Natural killer cell (primary cell): ENCODE measurements around the gene SERPINA3. TPM values are rescaled to one million over a fixed set of nuclear protein-coding genes. Genes with fewer than 3 reads are reported as not detected.

Experiments
- ATAC-seq, 3 donors: fragments of 150-1000 bp in 2 of 3; fragments of 200-7000 bp in 1 of 3; cut with Tn5 transposase; 1 replicate in 1 of 3; 2 replicates in 2 of 3; pipeline ENCODE4 v1.10.0; 2021; ENCODE audit warnings: mild to moderate bottlenecking in 2 of 3, moderate library complexity in 2 of 3
- DNase-seq, 2 donors: peaks; one replicate each; pipeline versions ENCODE4 v3.0.0 to v3.0.0-alpha.2; 2013 to 2021; ENCODE audit warnings: mixed read lengths in 1 of 2
- H3K27ac ChIP-seq: one replicate; pipeline ENCODE4 v1.5.1; 2013; ENCODE audit warnings: mild to moderate bottlenecking, low read length
- H3K27me3 ChIP-seq: one replicate; pipeline ENCODE4 v1.6.1; 2013; ENCODE audit warnings: low read length; ENCODE audit not compliant: control insufficient read depth, insufficient read depth
- H3K36me3 ChIP-seq: one replicate; pipeline ENCODE4 v1.6.1; 2013; ENCODE audit warnings: low read length; ENCODE audit not compliant: control insufficient read depth, insufficient read depth
- H3K4me1 ChIP-seq: one replicate; pipeline ENCODE4 v1.6.1; 2013; ENCODE audit warnings: low read length; ENCODE audit not compliant: control insufficient read depth, insufficient read depth
- H3K4me3 ChIP-seq: one replicate; pipeline ENCODE4 v1.5.1; 2013; ENCODE audit warnings: low read length
- H3K9me3 ChIP-seq: one replicate; pipeline ENCODE4 v1.6.1; 2013; ENCODE audit warnings: low read length; ENCODE audit not compliant: control insufficient read depth, insufficient read depth
- H3K27ac Mint-ChIP-seq, 2 donors: one replicate each; pipeline ENCODE4 v1.8.0; 2022; ENCODE audit warnings: mild to moderate bottlenecking in 2 of 2, mixed read lengths in 2 of 2, moderate library complexity in 1 of 2
- H3K27me3 Mint-ChIP-seq, 2 donors: one replicate each; pipeline ENCODE4 v1.8.0; 2022; ENCODE audit warnings: low read depth in 2 of 2, mixed read lengths in 2 of 2
- H3K36me3 Mint-ChIP-seq: one replicate; pipeline ENCODE4 v1.8.0; 2022; ENCODE audit warnings: mixed read lengths
- H3K4me1 Mint-ChIP-seq, 2 donors: one replicate each; pipeline ENCODE4 v1.8.0; 2022; ENCODE audit warnings: mixed read lengths in 2 of 2
- H3K4me3 Mint-ChIP-seq: one replicate; pipeline ENCODE4 v1.8.0; 2022; ENCODE audit warnings: mild to moderate bottlenecking, moderate library complexity, mixed read lengths
- H3K9me3 Mint-ChIP-seq, 2 donors: one replicate each; pipeline ENCODE4 v1.8.0; 2022; ENCODE audit warnings: mixed read lengths in 2 of 2
- CTCF ChIP-seq: fragments of 200-600 bp; IDR thresholded peaks from one replicate; pipeline ENCODE4 v1.8.0; 2022; ENCODE audit warnings: antibody characterized with exemption
- WGBS: methylation state at CpG from one replicate; pipeline ENCODE4 v1.1.7; 2013; ENCODE audit warnings: missing lambda C conversion rate; ENCODE audit not compliant: insufficient coverage; 5-methylcytosine and 5-hydroxymethylcytosine counted together
- intact Hi-C: fragments of 100-400 bp; cut with micrococcal nuclease; formaldehyde crosslinking; loops from one replicate; pipeline ENCODE4 v1.14.2; 2022
- total RNA-seq, 4 donors: library from RNA; stranded (reverse); fragments of 120-200 nt in 1 of 4; gene quantifications; one replicate each; pipeline versions ENCODE4 v1.2.3 to v1.2.4, GENCODE V29; 2013 to 2022

The SERPINA3 gene
- total RNA-seq, 3 donors from 2014 or later (not counting 1 experiment from before 2014, with no cell fraction given): not detected

- Histone ChIP-seq H3K9me3 (no peaks in the 10 kb centered on the region), H3K4me1 (no peaks in the 10 kb centered on the region), H3K36me3 (no peaks in the 10 kb centered on the region), H3K4me3 (no peak overlapping the region), H3K27ac (no peak overlapping the region), H3K27me3 (no peaks in the 10 kb centered on the region)
- 83% methylated on average over 9 of the region's 9 CpGs for WGBS
- Mint-ChIP-seq H3K9me3 (no peaks in the 10 kb centered on the region), H3K27ac (no peak overlapping the region), H3K4me3 (no peak overlapping the region), H3K36me3 (no peaks in the 10 kb centered on the region), H3K27me3 (peaks cover 0 to 6% of the 10 kb centered on the region in 2 donors), H3K4me1 (no peaks in the 10 kb centered on the region)
- ATAC-seq: no peak
- intact Hi-C loops: no loop called here
- TF ChIP-seq CTCF: no peak
- DNase-seq: no peak
Measured at GRCh38 chr14:94596361-94596760, 15.8 kb upstream of the SERPINA3 start.

- Mint-ChIP-seq H3K9me3 (no peaks in the 10 kb centered on the region), H3K36me3 (no peaks in the 10 kb centered on the region), H3K4me3 (no peak overlapping the region), H3K4me1 (no peaks in the 10 kb centered on the region), H3K27ac (no peak overlapping the region), H3K27me3 (peaks cover 0 to 6% of the 10 kb centered on the region in 2 donors)
- no peak for ATAC-seq
- Histone ChIP-seq H3K9me3 (no peaks in the 10 kb centered on the region), H3K36me3 (no peaks in the 10 kb centered on the region), H3K27ac (no peak overlapping the region), H3K4me1 (no peaks in the 10 kb centered on the region), H3K4me3 (no peak overlapping the region), H3K27me3 (no peaks in the 10 kb centered on the region)
- WGBS: 91% methylated on average over 5 of the region's 5 CpGs
- no peak for TF ChIP-seq CTCF
- DNase-seq: no peak
- intact Hi-C loops: no loop called here
Measured at GRCh38 chr14:94597788-94598187, 14.4 kb upstream of the SERPINA3 start.

- no peaks in the 10 kb centered on the region for H3K4me1 Mint-ChIP-seq
- Histone ChIP-seq H3K36me3 (no peaks in the 10 kb centered on the region), H3K27me3 (no peaks in the 10 kb centered on the region), H3K9me3 (no peaks in the 10 kb centered on the region), H3K4me1 (no peaks in the 10 kb centered on the region), H3K27ac (no peak overlapping the region), H3K4me3 (no peak overlapping the region)
- no peak overlapping the region for H3K27ac Mint-ChIP-seq
- intact Hi-C loops: no loop called here
- H3K9me3 Mint-ChIP-seq: no peaks in the 10 kb centered on the region
- DNase-seq (no peak), ATAC-seq (no peak)
- H3K36me3 Mint-ChIP-seq: no peaks in the 10 kb centered on the region
- H3K27me3 Mint-ChIP-seq: peaks cover 0 to 6% of the 10 kb centered on the region in 2 donors
- whole genome bisulfite sequencing: 73% methylated on average over 7 of the region's 7 CpGs
- TF ChIP-seq CTCF: no peak
- no peak overlapping the region for H3K4me3 Mint-ChIP-seq
Measured at GRCh38 chr14:94598506-94598815, 13.7 kb upstream of the SERPINA3 start.

- Mint-ChIP-seq H3K27ac (no peak overlapping the region), H3K4me3 (no peak overlapping the region), H3K9me3 (no peaks in the 10 kb centered on the region), H3K27me3 (peaks cover 0 to 6% of the 10 kb centered on the region in 2 donors), H3K36me3 (no peaks in the 10 kb centered on the region), H3K4me1 (no peaks in the 10 kb centered on the region)
- H3K27ac ChIP-seq: no peak overlapping the region
- TF ChIP-seq CTCF: no peak
- no peaks in the 10 kb centered on the region for H3K36me3 ChIP-seq
- no peaks in the 10 kb centered on the region for H3K9me3 ChIP-seq
- no peaks in the 10 kb centered on the region for H3K27me3 ChIP-seq
- intact Hi-C loops: no loop called here
- H3K4me1 ChIP-seq: no peaks in the 10 kb centered on the region
- ATAC-seq (no peak), DNase-seq (no peak)
- 77% methylated on average over 11 of the region's 11 CpGs for WGBS
- H3K4me3 ChIP-seq: no peak overlapping the region
Measured at GRCh38 chr14:94598816-94599655, 13.2 kb upstream of the SERPINA3 start.
